DOHH2 (cell line): ENCODE results near the gene MRPL58.

Experiments used
- H3F3A ChIP-seq: fragments of 200-600 bp; sonication (generic), shearing (Covaris generic); 2 replicates; pipeline ENCODE4 v1.6.0; 2016; ENCODE audit warnings: antibody characterized with exemption, mild to moderate bottlenecking; ENCODE audit not compliant: control insufficient read depth, insufficient read depth
- H3K27ac ChIP-seq: fragments of 200-600 bp; sonication (generic); 2 replicates; pipeline ENCODE4 v1.5.1; 2014; ENCODE audit warnings: low read depth, mild to moderate bottlenecking, low read length, moderate library complexity
- H3K27me3 ChIP-seq: fragments of 200-600 bp; sonication (generic); 2 replicates; pipeline ENCODE4 v1.6.1; 2014; ENCODE audit warnings: mild to moderate bottlenecking, low read length, mixed read lengths; ENCODE audit not compliant: control insufficient read depth
- H3K36me3 ChIP-seq: fragments of 200-600 bp; sonication (generic); 2 replicates; pipeline ENCODE4 v1.6.1; 2014; ENCODE audit warnings: mild to moderate bottlenecking, low read length, moderate library complexity, mixed read lengths; ENCODE audit not compliant: control insufficient read depth
- H3K4me1 ChIP-seq: fragments of 200-600 bp; sonication (generic); 2 replicates; pipeline ENCODE4 v1.6.1; 2014; ENCODE audit warnings: mild to moderate bottlenecking, low read length, mixed read lengths; ENCODE audit not compliant: control insufficient read depth
- H3K4me2 ChIP-seq: fragments of 200-600 bp; sonication (generic); 2 replicates; pipeline ENCODE4 v1.6.0; 2014; ENCODE audit warnings: mild to moderate bottlenecking, low read length, moderate library complexity
- H3K4me3 ChIP-seq: fragments of 200-600 bp; sonication (generic); 2 replicates; pipeline ENCODE4 v1.5.1; 2014; ENCODE audit warnings: mild to moderate bottlenecking, low read length, mixed read lengths
- H3K79me2 ChIP-seq: fragments of 200-600 bp; sonication (generic); 2 replicates; pipeline ENCODE4 v1.6.1; 2014; ENCODE audit warnings: mild to moderate bottlenecking, low read length, mixed read lengths; ENCODE audit not compliant: control insufficient read depth
- H3K9me2 ChIP-seq: fragments of 200-600 bp; sonication (generic); replicated peaks from 2 replicates; pipeline ENCODE4 v1.6.1; 2014; ENCODE audit warnings: mild to moderate bottlenecking, low read length, mixed read lengths; ENCODE audit not compliant: control insufficient read depth
- H3K9me3 ChIP-seq: fragments of 200-600 bp; sonication (generic); 2 replicates; pipeline ENCODE4 v1.6.1; 2014; ENCODE audit warnings: antibody characterized with exemption, low read length, mixed read lengths; ENCODE audit not compliant: control insufficient read depth, insufficient read depth
- H4K20me1 ChIP-seq: fragments of 200-600 bp; sonication (generic); 2 replicates; pipeline ENCODE4 v1.6.0; 2014; ENCODE audit warnings: low read depth, mild to moderate bottlenecking, antibody characterized with exemption, low read length, moderate library complexity; ENCODE audit not compliant: control insufficient read depth, insufficient read depth
- EZH2phosphoT487 ChIP-seq: fragments of 200-600 bp; sonication (generic); IDR thresholded peaks from 2 replicates; pipeline ENCODE4 v1.6.1; 2017; ENCODE audit warnings: borderline replicate concordance, mild to moderate bottlenecking, antibody characterized with exemption, low read length, moderate library complexity, mixed read lengths
- TF ChIP-seq, protein P1 (sequence below): fragments of 200-600 bp; sonication (generic); IDR thresholded peaks from one replicate; pipeline ENCODE4 v1.5.1; 2014; ENCODE audit warnings: antibody characterized with exemption, mild to moderate bottlenecking, low read depth, low read length; ENCODE audit not compliant: poor library complexity, severe bottlenecking

Gene MRPL58

DNA sequence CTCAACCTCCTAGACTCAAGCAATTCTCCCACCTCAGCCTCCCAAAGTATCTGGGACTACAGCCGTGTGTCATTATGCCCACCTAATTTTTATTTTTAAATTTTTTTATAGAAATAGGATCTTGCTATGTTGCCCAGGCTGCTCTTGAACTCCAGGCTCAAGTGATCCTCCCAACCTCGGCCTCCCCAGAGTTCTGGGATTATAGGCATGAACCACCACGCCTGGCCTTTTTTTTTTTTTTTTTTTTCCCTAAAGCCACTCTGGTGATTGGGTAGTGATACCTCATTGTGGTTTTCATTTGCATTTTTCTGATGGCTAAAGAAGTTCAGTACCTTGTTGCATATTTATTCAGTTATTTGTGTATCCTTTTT is 26.3 kb upstream of the MRPL58 start:
- Histone ChIP-seq H3K9me3 (no peaks in the 10 kb centered on the region), H4K20me1 (no peaks in the 10 kb centered on the region), H3F3A (no peaks in the 10 kb centered on the region), H3K36me3 (no peaks in the 10 kb centered on the region), H3K27me3 (peaks cover 53% of the 10 kb centered on the region), H3K4me3 (no peak overlapping the region), H3K4me1 (peaks cover 22% of the 10 kb centered on the region), H3K27ac (no peak overlapping the region), H3K4me2 (no peak overlapping the region), H3K9me2 (no peaks in the 10 kb centered on the region), H3K79me2 (no peaks in the 10 kb centered on the region)
- TF ChIP-seq, protein P1, sequence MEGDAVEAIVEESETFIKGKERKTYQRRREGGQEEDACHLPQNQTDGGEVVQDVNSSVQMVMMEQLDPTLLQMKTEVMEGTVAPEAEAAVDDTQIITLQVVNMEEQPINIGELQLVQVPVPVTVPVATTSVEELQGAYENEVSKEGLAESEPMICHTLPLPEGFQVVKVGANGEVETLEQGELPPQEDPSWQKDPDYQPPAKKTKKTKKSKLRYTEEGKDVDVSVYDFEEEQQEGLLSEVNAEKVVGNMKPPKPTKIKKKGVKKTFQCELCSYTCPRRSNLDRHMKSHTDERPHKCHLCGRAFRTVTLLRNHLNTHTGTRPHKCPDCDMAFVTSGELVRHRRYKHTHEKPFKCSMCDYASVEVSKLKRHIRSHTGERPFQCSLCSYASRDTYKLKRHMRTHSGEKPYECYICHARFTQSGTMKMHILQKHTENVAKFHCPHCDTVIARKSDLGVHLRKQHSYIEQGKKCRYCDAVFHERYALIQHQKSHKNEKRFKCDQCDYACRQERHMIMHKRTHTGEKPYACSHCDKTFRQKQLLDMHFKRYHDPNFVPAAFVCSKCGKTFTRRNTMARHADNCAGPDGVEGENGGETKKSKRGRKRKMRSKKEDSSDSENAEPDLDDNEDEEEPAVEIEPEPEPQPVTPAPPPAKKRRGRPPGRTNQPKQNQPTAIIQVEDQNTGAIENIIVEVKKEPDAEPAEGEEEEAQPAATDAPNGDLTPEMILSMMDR = no peak
- TF ChIP-seq EZH2phosphoT487 = no peak

DNA sequence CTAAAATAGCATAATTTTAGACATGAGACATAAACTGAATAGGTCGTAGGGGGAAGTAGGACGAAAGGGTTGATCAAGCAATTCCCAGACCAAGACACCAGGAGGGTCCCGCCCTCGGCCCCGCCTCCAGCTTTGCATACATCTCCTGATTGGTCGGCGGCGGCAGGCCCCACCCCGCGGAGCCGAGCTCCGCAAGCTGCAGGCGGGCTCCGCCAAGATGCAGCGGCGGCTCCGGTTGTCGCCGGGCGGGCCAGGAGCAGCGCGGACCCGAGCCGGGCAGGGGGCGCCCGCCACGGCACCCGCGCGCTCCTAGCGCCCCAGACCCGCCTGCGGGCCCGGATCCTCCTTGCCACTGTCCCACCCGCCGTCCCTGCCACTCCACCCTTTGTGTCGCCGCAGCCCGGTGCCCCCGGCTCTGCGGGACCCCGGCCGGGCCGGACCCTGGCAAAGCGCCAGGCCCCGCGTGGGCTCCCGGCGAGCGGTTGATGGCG is 25.0 kb upstream of the MRPL58 start, which contains the start of gene CDR2L:
TSS of gene CDR2L (plus strand) at position 215 of the 491 bp plus-strand sequence. CDS start 412 bp downstream, outside the sequence.
- H3K36me3 ChIP-seq = no peaks in the 10 kb centered on the region
- H3K4me2 ChIP-seq = peak within 1 kb of the TSS; percentile 78
- H3K9me2 ChIP-seq = no peaks in the 10 kb centered on the region
- no peaks in the 10 kb centered on the region for H4K20me1 ChIP-seq
- no peaks in the 10 kb centered on the region for H3K79me2 ChIP-seq
- H3K4me3 ChIP-seq = peak within 1 kb of the TSS; percentile 70
- H3K27ac ChIP-seq = no peak within 1 kb of the TSS
- H3K4me1 ChIP-seq = peaks cover 20% of the 10 kb centered on the region
- no peaks in the 10 kb centered on the region for H3K9me3 ChIP-seq
- TF ChIP-seq, protein P1 = no peak
- TF ChIP-seq EZH2phosphoT487 = no peak; the same call in 1 of the 2 replicates
- H3K27me3 ChIP-seq = peaks cover 45% of the 10 kb centered on the region
- no peaks in the 10 kb centered on the region for H3F3A ChIP-seq

DNA sequence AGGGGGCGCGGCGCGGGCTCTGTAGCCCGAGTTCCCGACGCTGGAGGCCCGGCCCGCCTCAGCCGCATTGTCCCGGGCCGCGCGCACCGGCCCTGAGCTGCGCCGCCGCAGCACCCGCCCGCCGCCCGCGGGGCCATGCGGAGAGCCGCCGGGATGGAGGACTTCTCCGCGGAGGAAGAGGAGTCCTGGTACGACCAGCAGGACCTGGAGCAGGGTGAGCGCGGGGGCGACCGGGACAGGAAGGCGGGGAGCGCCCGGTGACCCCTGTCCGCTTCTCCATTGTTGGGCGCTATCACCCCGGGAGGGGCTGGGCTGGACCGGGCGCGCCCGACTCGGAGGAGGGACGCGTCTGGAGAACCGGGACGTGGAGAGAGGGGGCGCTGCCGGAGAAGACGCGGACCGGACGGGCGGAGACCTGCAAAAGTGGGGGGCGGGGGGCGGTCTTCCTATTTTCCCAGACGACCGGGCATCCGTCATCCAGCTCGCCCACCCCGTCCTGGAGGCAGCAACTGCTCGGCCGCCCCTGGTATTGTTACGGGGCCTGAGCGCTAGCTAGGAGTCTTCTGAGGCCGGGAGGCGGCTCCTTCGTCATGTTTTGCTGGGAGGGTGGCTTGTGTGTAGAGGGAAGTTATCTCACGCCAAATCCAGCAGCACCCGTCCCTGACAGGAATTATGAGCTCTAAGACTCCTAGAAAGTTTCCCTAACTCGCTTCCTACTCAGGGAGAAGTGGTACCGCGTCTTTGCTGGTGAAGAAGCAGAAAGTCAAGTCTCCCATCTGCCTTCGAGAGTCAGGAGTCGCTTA is 24.4 kb upstream of the MRPL58 start:
- Histone ChIP-seq H3K27me3 (peaks cover 42% of the 10 kb centered on the region), H3F3A (no peaks in the 10 kb centered on the region), H3K36me3 (no peaks in the 10 kb centered on the region), H3K4me2 (peak overlapping the region; percentile 78), H3K27ac (no peak overlapping the region), H3K4me1 (peaks cover 17% of the 10 kb centered on the region), H4K20me1 (no peaks in the 10 kb centered on the region), H3K9me3 (no peaks in the 10 kb centered on the region), H3K4me3 (peak overlapping the region; percentile 70), H3K79me2 (no peaks in the 10 kb centered on the region), H3K9me2 (no peaks in the 10 kb centered on the region)
- TF ChIP-seq, protein P1 = no peak
- no peak; the same call in 1 of the 2 replicates for TF ChIP-seq EZH2phosphoT487
